Measurements from ENCODE around the gene RAD1.

GRCh38 chr5:34859253-34859652 lies 56.1 kb downstream of the RAD1 start:
- TF ChIP-seq, protein P1, sequence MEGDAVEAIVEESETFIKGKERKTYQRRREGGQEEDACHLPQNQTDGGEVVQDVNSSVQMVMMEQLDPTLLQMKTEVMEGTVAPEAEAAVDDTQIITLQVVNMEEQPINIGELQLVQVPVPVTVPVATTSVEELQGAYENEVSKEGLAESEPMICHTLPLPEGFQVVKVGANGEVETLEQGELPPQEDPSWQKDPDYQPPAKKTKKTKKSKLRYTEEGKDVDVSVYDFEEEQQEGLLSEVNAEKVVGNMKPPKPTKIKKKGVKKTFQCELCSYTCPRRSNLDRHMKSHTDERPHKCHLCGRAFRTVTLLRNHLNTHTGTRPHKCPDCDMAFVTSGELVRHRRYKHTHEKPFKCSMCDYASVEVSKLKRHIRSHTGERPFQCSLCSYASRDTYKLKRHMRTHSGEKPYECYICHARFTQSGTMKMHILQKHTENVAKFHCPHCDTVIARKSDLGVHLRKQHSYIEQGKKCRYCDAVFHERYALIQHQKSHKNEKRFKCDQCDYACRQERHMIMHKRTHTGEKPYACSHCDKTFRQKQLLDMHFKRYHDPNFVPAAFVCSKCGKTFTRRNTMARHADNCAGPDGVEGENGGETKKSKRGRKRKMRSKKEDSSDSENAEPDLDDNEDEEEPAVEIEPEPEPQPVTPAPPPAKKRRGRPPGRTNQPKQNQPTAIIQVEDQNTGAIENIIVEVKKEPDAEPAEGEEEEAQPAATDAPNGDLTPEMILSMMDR (IDR thresholded peaks at IDR 0.05) = no peak
- TF ChIP-seq POLR2AphosphoS5 (IDR thresholded peaks at IDR 0.05) (no peak), POLR2A (IDR thresholded peaks at IDR 0.05; ENCODE audit: low read depth) (no peak)

Data from esophagus muscularis mucosa (tissue), 3 donors.